GM12878 (cell line): ENCODE results near the gene NFATC3. TPM values are rescaled to one million over a fixed set of nuclear protein-coding genes. Genes with fewer than 3 reads are reported as not detected.

Experiments used
- ATAC-seq: fragments of 200-7000 bp; cut with Tn5 transposase; 3 replicates; pipeline ENCODE4 v1.9.1; 2020; ENCODE audit warnings: mild to moderate bottlenecking, moderate library complexity
- BruUV-seq: library from RNA; stranded (reverse); fragments of 400-500 nt; replicated peaks from 2 replicates; lab custom pipeline; 2021; lab: Mats Ljungman, UMichigan
- CTCF ChIA-PET: fragments of 300-600 bp; sonication (Branson Sonifier 250); formaldehyde crosslinking; extraction: SDS; loops from one replicate; lab custom pipeline; 2021; ENCODE audit warnings: inconsistent platforms; lab: Yijun Ruan, JAX
- POLR2A ChIA-PET: fragments of 350-600 bp; formaldehyde crosslinking; extraction: SDS; loops from one replicate; lab custom pipeline; 2021; ENCODE audit warnings: inconsistent platforms; lab: Charles Lee
- RAD21 ChIA-PET: fragments of 300-600 bp; sonication (Branson Sonifier 250); formaldehyde crosslinking; loops from one replicate; lab custom pipeline; 2023; ENCODE audit warnings: antibody characterized with exemption; ENCODE audit not compliant: unreplicated experiment; lab: Charles Lee
- SMC1A ChIA-PET: fragments of 300-600 bp; sonication (Branson Sonifier 250); formaldehyde crosslinking; loops from one replicate; lab custom pipeline; 2023; ENCODE audit not compliant: unreplicated experiment, uncharacterized antibody; lab: Charles Lee
- DNase-seq: peaks from one replicate; pipeline ENCODE4 v3.0.0-alpha.2; 2011; ENCODE audit warnings: low read depth, low spot score
- FAIRE-seq: peaks from 3 replicates; lab custom pipeline; 2011; peaks lifted over from hg19 to GRCh38; lab: Jason Lieb, UNC
- H2AFZ ChIP-seq: 2 replicates; pipeline ENCODE4 v1.6.0; 2011; ENCODE audit warnings: low read depth, low read length, control low read depth; ENCODE audit not compliant: control insufficient read depth
- H3K27ac ChIP-seq: 2 replicates; pipeline ENCODE4 v1.5.1; 2011; ENCODE audit warnings: control low read depth; ENCODE audit not compliant: control insufficient read depth, insufficient read depth
- H3K27me3 ChIP-seq, 2 experiments: replicated peaks in 1 of 2; 2 replicates each; pipeline versions ENCODE4 v1.6.0 to v1.6.1; 2011; ENCODE audit warnings: low read length in 1 of 2; ENCODE audit not compliant: control insufficient read depth in 2 of 2, insufficient read depth in 2 of 2
- H3K36me3 ChIP-seq, 2 experiments: 2 replicates each; pipeline ENCODE4 v1.5.1; 2011; ENCODE audit warnings: low read length in 1 of 2; ENCODE audit not compliant: control insufficient read depth in 2 of 2, insufficient read depth in 2 of 2
- H3K4me1 ChIP-seq: 2 replicates; pipeline ENCODE4 v1.6.1; 2011; ENCODE audit warnings: mild to moderate bottlenecking, low read length, moderate library complexity, mixed read lengths; ENCODE audit not compliant: control insufficient read depth, insufficient read depth
- H3K4me2 ChIP-seq: 2 replicates; pipeline ENCODE4 v1.6.0; 2011; ENCODE audit warnings: control low read depth; ENCODE audit not compliant: control insufficient read depth, insufficient read depth
- H3K4me3 ChIP-seq: fragments of 200-600 bp; sonication (generic); 2 replicates; pipeline ENCODE4 v1.5.1; 2016
- H3K79me2 ChIP-seq: 2 replicates; pipeline ENCODE4 v1.6.0; 2011; ENCODE audit warnings: low read length; ENCODE audit not compliant: control insufficient read depth, insufficient read depth
- H3K9ac ChIP-seq: 2 replicates; pipeline ENCODE4 v1.8.0; 2011; ENCODE audit warnings: low read length, control low read depth, mixed read lengths; ENCODE audit not compliant: control insufficient read depth, insufficient read depth
- H3K9me3 ChIP-seq: replicated peaks from 3 replicates; pipeline ENCODE4 v1.5.1; 2011; ENCODE audit warnings: mild to moderate bottlenecking, low read length; ENCODE audit not compliant: control insufficient read depth, insufficient read depth
- H4K20me1 ChIP-seq: 2 replicates; pipeline ENCODE4 v1.6.0; 2011; ENCODE audit not compliant: control insufficient read depth, insufficient read depth
- CBFB ChIP-seq: IDR thresholded peaks from 2 replicates; pipeline ENCODE4 v1.6.1; 2016; ENCODE audit warnings: antibody characterized with exemption, low read depth
- CTCF ChIP-seq, 3 experiments: IDR thresholded peaks in 2 of 3; conservative IDR thresholded peaks in 1 of 3; 2 replicates each; pipeline ENCODE4 v1.5.1; 2011; ENCODE audit warnings: low read depth in 3 of 3, low read length in 3 of 3, mild to moderate bottlenecking in 3 of 3, control low read depth in 2 of 3, moderate library complexity in 2 of 3, inconsistent platforms in 1 of 3, mixed read lengths in 1 of 3; ENCODE audit not compliant: control insufficient read depth in 2 of 3, insufficient read depth in 1 of 3; ENCODE audit errors: extremely low read depth in 1 of 3
- CUX1 ChIP-seq: IDR thresholded peaks from 2 replicates; pipeline ENCODE4 v1.6.1; 2012; ENCODE audit warnings: improper control_type of control experiment, low read depth, low read length; ENCODE audit not compliant: insufficient replicate concordance
- HDAC2 ChIP-seq: fragments of 200-600 bp; sonication (generic); IDR thresholded peaks from 2 replicates; pipeline ENCODE4 v1.6.1; 2017
- IKZF1 ChIP-seq: fragments of 450-650 bp; conservative IDR thresholded peaks from 2 replicates; pipeline ENCODE4 v1.6.1; 2017; ENCODE audit warnings: antibody characterized with exemption, mild to moderate bottlenecking
- IRF5 ChIP-seq: fragments of 450-650 bp; IDR thresholded peaks from 2 replicates; pipeline ENCODE4 v1.6.1; 2017; ENCODE audit warnings: borderline replicate concordance
- JUNB ChIP-seq: IDR thresholded peaks from 2 replicates; pipeline ENCODE4 v1.6.1; 2016; ENCODE audit warnings: antibody characterized with exemption, mild to moderate bottlenecking
- PKNOX1 ChIP-seq: fragments of 450-650 bp; IDR thresholded peaks from 2 replicates; pipeline ENCODE4 v1.6.1; 2016; ENCODE audit warnings: mild to moderate bottlenecking
- POLR2AphosphoS2 ChIP-seq: IDR thresholded peaks from 2 replicates; pipeline ENCODE4 v1.6.1; 2011; ENCODE audit warnings: low read depth, mild to moderate bottlenecking, low read length, improper control_type of control experiment, moderate library complexity
- SUZ12 ChIP-seq: fragments of 200-600 bp; sonication (generic); IDR thresholded peaks from one replicate; pipeline ENCODE4 v1.6.1; 2018; ENCODE audit warnings: antibody characterized with exemption, mild to moderate bottlenecking; ENCODE audit not compliant: unreplicated experiment
- TCF12 ChIP-seq: IDR thresholded peaks from 2 replicates; pipeline ENCODE4 v1.6.1; 2011; ENCODE audit warnings: low read depth, mild to moderate bottlenecking, low read length
- WGBS: methylation state at CpG from one replicate; pipeline ENCODE4 v1.1.6; 2016; ENCODE audit warnings: low lambda C conversion rate; ENCODE audit not compliant: insufficient replicate concordance, insufficient coverage; ENCODE audit errors: missing lambda C conversion rate; 5-methylcytosine and 5-hydroxymethylcytosine counted together
- in situ Hi-C: fragments of 300-500 bp; cut with MboI; formaldehyde crosslinking; loops from 9 replicates; pipeline ENCODE4 v1.14.3; 2018; ENCODE audit warnings: mixed read lengths
- intact Hi-C: fragments of 100-400 bp; cut with micrococcal nuclease; formaldehyde crosslinking; loops from one replicate; pipeline ENCODE4 v1.14.2; 2022; ENCODE audit not compliant: unreplicated experiment
- polyA plus RNA-seq, 11 experiments: library from polyadenylated mRNA; depleted of rRNA in 4 of 11; unstranded in 6 of 11; stranded (reverse) in 5 of 11; fragments of >200 nt; fragmentation: Nextera tagmentation in 4 of 11; fragmentation: Illumina TruSeq in 1 of 11; extraction: Ambion mirVana in 4 of 11; extraction: Trizol in 1 of 11; gene quantifications; 1 replicate in 1 of 11; 2 replicates in 10 of 11; pipeline versions ENCODE4 v1.2.1 to v1.2.3, GENCODE V29; 2011 to 2016; ENCODE audit warnings: inconsistent platforms in 2 of 11, missing spikeins in 2 of 11, low read depth in 1 of 11
- total RNA-seq, 4 experiments: library from RNA; depleted of rRNA in 3 of 4; stranded (reverse); fragments of >200 nt in 3 of 4; fragmentation: Illumina TruSeq in 1 of 4; extraction: Trizol in 1 of 4; gene quantifications; 2 replicates each; pipeline versions ENCODE4 v1.2.1 to v1.2.3, GENCODE V29; 2013 to 2021

NFATC3 gene
- total and polyA plus RNA-seq, 10 of the 15 experiments (the other 5 are each of a cell fraction or from before 2014, with no cell fraction given) = 4.2 to 37.6 (median 24.9) TPM

- TF ChIP-seq CUX1 = no peak
- TF ChIP-seq HDAC2 = no peak
These were observed 170.5 kb downstream of the NFATC3 start (continued) for GRCh38 chr16:68255712-68256111.

- no TSS peak for BruUV-seq
- CTCF ChIA-PET = interaction anchor here (0.7 to 9.0 kb wide), 13 partner anchors 14 to 272 kb away, joined by 3 to 747 read pairs (median 3); partner anchors contain the start of gene PLA2G15
- WGBS = 24% methylated on average over 6 of the region's 6 CpGs
- TF ChIP-seq POLR2AphosphoS2 (no peak), IRF5 (no peak), JUNB (no peak), IKZF1 (peak; percentile 36; the same call in 1 of the 2 replicates), CBFB (no peak), PKNOX1 (no peak), TCF12 (peak; percentile 89), SUZ12 (no peak), CTCF (IDR thresholded peaks at IDR 0.05 in 2 of 3, conservative IDR thresholded peaks at IDR 0.05 in 1 of 3; ENCODE audit: control insufficient read depth in 2 of 3, extremely low read depth in 1 of 3, insufficient read depth in 1 of 3, low read depth in 3 of 3, low read length in 3 of 3) (no peak)
These were observed 172.2 kb downstream of the NFATC3 start for GRCh38 chr16:68257251-68257905.

More at GRCh38 chr16:68257251-68257905, 172.2 kb downstream of the NFATC3 start:
- Histone ChIP-seq H3K4me3 (no peak overlapping the region), H3K9me3 (no peaks in the 10 kb centered on the region), H3K4me1 (peaks cover 20% of the 10 kb centered on the region), H4K20me1 (no peaks in the 10 kb centered on the region), H3K79me2 (no peaks in the 10 kb centered on the region), H2AFZ (peak overlapping the region; percentile 29), H3K27ac (peak overlapping the region; percentile 35), H3K9ac (no peak overlapping the region), H3K4me2 (peak overlapping the region; percentile 18), H3K36me3 (peaks cover 0 to 7% of the 10 kb centered on the region in 2 experiments; a peak in 3 of 4 replicates), H3K27me3 (no peaks in the 10 kb centered on the region)
- ChIA-PET POLR2A (interaction anchor here (0.5 to 1.9 kb wide), 10 partner anchors 9 to 643 kb away, joined by 3 to 17 read pairs (median 4); no protein-coding TSS in a partner anchor), SMC1A (interaction anchor here (0.9 to 2.7 kb wide), 17 partner anchors 9 to 358 kb away, joined by 3 to 32 read pairs (median 4); partner anchors contain the start of genes PLA2G15, PRMT7 and SLC7A6OS), RAD21 (interaction anchor here (0.9 to 10.2 kb wide), 12 partner anchors 8 to 186 kb away, joined by 3 to 399 read pairs (median 4); partner anchors contain the start of gene PLA2G15)
- peak; percentile 68 for ATAC-seq
- in situ Hi-C loops = loop anchor here (5.0 kb wide), 1 partner anchor 70 kb away; no protein-coding TSS in a partner anchor
- no peak for DNase-seq
- FAIRE-seq = peak; percentile 75
- intact Hi-C loops = no loop called here
